ENCODE measurements around the gene ZNF428. TPM values are rescaled to one million over a fixed set of nuclear protein-coding genes. Genes with fewer than 3 reads are reported as not detected.
"Not testable (repeated sequence)": the region's sequence is repeated elsewhere in the genome, so short reads cannot be mapped to it uniquely, and the experiment has no call there.

The ZNF428 gene
- total RNA-seq, 1 donor: 14.0 TPM

- TF ChIP-seq CTCF (IDR thresholded peaks at IDR 0.05; ENCODE audit: insufficient read depth, low read length): peak; percentile 89
- peak; percentile 59 for DNase-seq (ENCODE audit: low read depth)
- H3K4me3 ChIP-seq (ENCODE audit: low read depth, low read length): peak overlapping the region; percentile 85
These were observed 24.5 kb downstream of the ZNF428 start for GRCh38 chr19:43594710-43595604.

GRCh38 chr19:43594081-43594697, 25.2 kb downstream of the ZNF428 start:
- TF ChIP-seq CTCF (IDR thresholded peaks at IDR 0.05; ENCODE audit: insufficient read depth, low read length): no peak
- peak overlapping the region; percentile 85 for H3K4me3 ChIP-seq (ENCODE audit: low read depth, low read length)
- no peak for DNase-seq (ENCODE audit: low read depth)

DNA sequence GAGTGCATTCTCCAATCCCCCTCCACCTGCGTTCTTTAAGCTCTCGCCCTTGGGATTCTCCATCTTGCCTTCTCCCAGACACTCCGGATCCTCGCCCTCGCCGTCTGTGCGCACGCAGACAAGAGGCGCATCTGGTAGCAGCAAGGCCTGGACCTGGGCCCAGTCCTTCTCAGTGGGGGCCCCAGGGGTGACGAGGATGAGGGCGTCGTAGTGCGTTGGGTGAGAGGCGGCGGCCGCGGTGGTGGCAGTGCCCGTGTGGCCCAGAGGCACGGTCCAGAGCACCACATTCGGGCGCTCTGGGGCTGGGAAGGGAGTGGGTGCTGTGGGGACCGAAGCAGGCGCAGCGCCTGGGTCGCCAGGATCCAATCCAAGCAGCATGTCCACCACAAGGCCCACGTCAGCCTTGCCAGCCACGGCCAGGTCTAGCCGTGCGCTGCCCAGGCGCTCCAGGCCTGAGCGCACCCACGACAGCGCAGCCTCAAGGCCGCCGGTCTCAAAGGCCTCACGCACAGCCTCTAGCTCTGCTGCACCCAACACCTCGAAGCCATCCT, 26.6 kb downstream of the ZNF428 start:
- no peak overlapping the region for H3K4me3 ChIP-seq (ENCODE audit: low read depth, low read length)
- no peak for DNase-seq (ENCODE audit: low read depth)
- no peak for TF ChIP-seq CTCF (IDR thresholded peaks at IDR 0.05; ENCODE audit: insufficient read depth, low read length)

DNA sequence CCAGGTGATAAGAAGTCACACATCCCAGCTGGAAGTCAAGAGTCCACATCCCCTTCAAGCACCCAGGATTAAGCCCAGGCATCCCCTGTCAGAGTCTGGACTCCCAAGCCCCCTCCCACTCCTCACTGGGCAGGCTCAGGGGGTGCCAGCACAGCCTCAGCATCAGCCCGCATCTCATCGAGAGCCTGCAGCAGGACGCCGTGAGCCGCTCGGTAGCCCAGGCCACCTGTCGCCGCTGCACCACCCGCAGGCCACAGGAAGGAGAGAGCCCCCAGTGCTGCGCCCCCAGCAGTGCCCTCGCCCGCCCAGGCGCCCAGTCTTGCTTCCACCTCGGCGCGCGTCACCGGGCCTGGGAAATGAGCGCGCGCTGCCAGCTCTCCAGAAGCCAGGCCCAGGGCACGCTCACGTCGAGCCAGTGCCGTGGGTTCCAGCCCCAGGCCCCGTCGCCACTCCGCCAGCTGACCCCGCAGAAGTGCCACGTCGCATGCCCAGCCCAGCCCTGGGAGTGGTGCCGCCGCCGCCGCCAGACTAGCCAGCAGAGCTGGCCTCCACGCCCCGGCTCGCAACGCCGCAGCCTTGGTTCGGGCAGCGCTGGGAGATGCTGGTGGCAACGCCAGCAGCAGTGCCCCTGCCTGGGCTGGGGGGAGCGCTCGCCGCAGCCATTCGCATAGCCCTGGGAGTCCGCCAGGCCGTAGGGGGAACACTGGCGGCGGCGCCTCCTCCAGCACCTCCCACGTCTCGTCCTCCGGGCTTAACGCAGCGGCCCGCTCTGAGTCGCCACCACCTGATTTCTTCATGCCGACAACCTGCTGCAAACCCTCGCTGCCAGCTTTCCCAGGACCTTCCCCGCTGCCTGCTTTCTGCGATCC, 27.3 kb downstream of the ZNF428 start:
- TF ChIP-seq CTCF (IDR thresholded peaks at IDR 0.05; ENCODE audit: insufficient read depth, low read length): no peak
- no peak for DNase-seq (ENCODE audit: low read depth)
- H3K4me3 ChIP-seq (ENCODE audit: low read depth, low read length): no peak overlapping the region

DNA sequence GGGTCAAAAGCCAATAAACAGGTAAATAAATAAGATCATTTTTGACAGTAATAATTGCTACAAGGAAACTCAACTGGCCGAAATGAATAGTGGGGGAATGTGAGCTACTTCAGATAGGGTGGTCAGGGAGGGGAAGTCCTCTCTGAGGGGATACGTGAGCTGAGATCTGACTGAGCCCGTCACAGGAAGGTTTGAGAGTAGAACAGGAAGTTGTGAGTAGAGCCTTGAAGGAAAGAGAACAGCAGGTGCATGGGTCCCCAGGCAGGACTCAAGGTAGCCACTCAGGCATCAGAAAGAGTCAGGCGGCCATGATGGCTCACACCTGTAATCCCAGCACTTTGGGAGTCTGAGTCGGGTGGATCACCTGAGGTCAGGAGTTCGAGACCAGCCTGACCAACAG, 29.8 kb downstream of the ZNF428 start:
- no peak for TF ChIP-seq CTCF (IDR thresholded peaks at IDR 0.05; ENCODE audit: insufficient read depth, low read length)
- H3K4me3 ChIP-seq (ENCODE audit: low read depth, low read length): no peak overlapping the region
- DNase-seq (ENCODE audit: low read depth): no peak

DNA sequence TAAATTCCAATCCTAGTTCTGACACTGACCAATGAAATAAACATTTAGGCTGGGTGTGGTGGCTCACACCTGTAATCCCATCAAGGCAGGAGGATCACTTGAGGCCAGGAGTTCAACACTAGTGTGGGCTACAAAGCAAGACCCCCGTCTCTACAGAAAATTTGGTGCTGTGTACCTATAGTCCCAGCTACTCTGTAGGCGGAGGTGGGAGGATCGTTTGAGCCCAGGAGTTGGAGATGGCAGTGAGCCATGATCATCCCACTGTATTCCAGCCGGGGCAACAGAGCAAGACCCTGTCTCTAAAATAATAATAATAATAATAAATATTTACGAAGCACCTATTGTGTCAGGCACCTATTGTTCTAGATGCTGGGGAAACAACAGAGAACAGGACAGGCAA, 30.2 kb downstream of the ZNF428 start:
- no peak for DNase-seq (ENCODE audit: low read depth)
- no peak overlapping the region for H3K4me3 ChIP-seq (ENCODE audit: low read depth, low read length)
- no peak for TF ChIP-seq CTCF (IDR thresholded peaks at IDR 0.05; ENCODE audit: insufficient read depth, low read length)

GRCh38 chr19:43587029-43587428, 32.4 kb downstream of the ZNF428 start:
- DNase-seq (ENCODE audit: low read depth); H3K4me3 ChIP-seq (ENCODE audit: low read depth, low read length): not testable (repeated sequence)
